Vagina (tissue), 2 donors: Measurements from ENCODE around the gene CDH26.

Source experiments
- POLR2A ChIP-seq, 2 donors: fragments of 450-650 bp; IDR thresholded peaks; one replicate each; pipeline ENCODE4 v1.6.1; 2017; ENCODE audit warnings: antibody characterized with exemption in 2 of 2, mild to moderate bottlenecking in 2 of 2, moderate library complexity in 2 of 2
- POLR2AphosphoS5 ChIP-seq, 2 donors: sonication (generic); formaldehyde crosslinking; IDR thresholded peaks; one replicate each; pipeline ENCODE4 v1.9.0; 2017; ENCODE audit warnings: antibody characterized with exemption in 2 of 2, mild to moderate bottlenecking in 2 of 2, low read depth in 1 of 2; ENCODE audit not compliant: insufficient read depth in 1 of 2
- TF ChIP-seq, protein P1 (sequence below), 3 experiments: fragments of 450-650 bp in 2 of 3; fragments of 200-600 bp in 1 of 3; sonication (generic) in 1 of 3; IDR thresholded peaks; one replicate each; pipeline ENCODE4 v1.5.1; 2017 to 2019; ENCODE audit warnings: antibody characterized with exemption in 3 of 3, mild to moderate bottlenecking in 2 of 3, moderate library complexity in 2 of 3

DNA sequence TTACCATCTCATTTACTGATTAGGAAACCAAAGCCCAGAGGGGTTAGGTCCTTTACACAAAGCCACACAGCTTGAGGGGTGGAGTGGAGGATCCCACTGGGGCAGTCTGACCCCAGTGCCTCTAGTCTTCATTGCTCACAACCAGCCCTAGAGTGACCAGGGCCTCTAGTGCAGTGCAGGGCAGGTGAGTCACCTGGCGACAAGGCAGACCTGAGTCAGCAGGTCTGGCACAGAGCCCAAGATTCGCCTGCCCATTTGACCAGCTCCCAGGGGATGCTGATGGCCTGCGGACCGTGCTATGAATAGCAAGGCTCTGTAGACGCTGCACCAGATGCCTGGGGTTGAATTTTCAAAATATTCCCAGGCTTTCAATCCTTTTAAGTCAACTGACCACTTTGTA is 29.9 kb downstream of the CDH26 start:
- no peak for TF ChIP-seq POLR2AphosphoS5 (IDR thresholded peaks at IDR 0.05; ENCODE audit: insufficient read depth in 1 of 2, low read depth in 1 of 2)
- TF ChIP-seq, protein P1, sequence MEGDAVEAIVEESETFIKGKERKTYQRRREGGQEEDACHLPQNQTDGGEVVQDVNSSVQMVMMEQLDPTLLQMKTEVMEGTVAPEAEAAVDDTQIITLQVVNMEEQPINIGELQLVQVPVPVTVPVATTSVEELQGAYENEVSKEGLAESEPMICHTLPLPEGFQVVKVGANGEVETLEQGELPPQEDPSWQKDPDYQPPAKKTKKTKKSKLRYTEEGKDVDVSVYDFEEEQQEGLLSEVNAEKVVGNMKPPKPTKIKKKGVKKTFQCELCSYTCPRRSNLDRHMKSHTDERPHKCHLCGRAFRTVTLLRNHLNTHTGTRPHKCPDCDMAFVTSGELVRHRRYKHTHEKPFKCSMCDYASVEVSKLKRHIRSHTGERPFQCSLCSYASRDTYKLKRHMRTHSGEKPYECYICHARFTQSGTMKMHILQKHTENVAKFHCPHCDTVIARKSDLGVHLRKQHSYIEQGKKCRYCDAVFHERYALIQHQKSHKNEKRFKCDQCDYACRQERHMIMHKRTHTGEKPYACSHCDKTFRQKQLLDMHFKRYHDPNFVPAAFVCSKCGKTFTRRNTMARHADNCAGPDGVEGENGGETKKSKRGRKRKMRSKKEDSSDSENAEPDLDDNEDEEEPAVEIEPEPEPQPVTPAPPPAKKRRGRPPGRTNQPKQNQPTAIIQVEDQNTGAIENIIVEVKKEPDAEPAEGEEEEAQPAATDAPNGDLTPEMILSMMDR (IDR thresholded peaks at IDR 0.05), result no peak
- no peak for TF ChIP-seq POLR2A (IDR thresholded peaks at IDR 0.05)
